HG02870 (cell line): ENCODE data around the gene TMEM175.
"Not testable (repeated sequence)": the region's sequence is repeated elsewhere in the genome, so short reads cannot be mapped to it uniquely, and the experiment has no call there.

Source experiments
- ATAC-seq: cut with Tn5 transposase; IDR thresholded peaks from one replicate; pipeline ENCODE4 v1.9.1; 2021; ENCODE audit warnings: mild to moderate bottlenecking, moderate library complexity; ENCODE audit not compliant: unreplicated experiment

TMEM175 gene

DNA sequence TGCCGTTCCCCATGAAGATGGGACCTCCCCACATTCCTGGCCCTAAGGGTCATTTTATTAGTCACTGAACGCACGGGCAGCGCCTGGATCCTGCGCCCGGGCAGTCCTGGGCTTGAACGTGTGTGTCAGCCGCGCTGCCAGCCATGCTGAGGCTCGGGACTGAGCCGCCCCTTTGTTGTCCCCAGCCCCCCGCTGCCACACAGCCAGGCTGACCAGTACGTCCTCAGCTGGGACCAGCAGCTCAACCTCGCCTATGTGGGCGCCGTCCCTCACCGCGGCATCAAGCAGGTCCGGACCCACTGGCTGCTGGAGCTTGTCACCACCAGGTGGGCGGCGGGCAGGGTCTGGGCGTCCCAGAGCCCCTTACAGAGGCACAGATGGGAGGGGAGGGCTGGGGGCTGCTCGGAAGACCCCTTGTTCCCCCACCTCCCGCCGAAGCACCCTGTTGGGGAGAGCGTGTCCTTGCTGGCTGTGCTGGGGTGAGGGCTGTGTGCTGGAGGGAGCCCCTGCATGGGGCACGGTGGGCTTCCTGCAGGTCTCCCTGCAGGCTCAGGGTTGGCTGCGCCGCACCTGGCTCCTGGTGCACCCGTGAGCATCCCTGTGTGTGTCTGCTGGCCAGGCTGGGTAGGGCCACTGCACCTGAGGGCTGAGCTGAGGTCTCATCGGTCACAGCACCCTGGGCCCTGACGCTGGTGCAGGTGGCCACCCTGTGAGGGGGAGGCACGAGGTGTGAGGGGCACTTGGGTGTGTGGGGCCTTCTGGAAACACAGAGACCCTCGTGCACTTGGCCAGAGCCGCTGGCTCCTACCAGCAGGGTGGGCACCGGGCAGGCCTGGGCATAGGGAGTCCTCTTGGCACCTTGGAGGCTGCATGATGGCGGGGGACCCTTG, 55.6 kb downstream of the TMEM175 start:
- no peak for ATAC-seq

DNA sequence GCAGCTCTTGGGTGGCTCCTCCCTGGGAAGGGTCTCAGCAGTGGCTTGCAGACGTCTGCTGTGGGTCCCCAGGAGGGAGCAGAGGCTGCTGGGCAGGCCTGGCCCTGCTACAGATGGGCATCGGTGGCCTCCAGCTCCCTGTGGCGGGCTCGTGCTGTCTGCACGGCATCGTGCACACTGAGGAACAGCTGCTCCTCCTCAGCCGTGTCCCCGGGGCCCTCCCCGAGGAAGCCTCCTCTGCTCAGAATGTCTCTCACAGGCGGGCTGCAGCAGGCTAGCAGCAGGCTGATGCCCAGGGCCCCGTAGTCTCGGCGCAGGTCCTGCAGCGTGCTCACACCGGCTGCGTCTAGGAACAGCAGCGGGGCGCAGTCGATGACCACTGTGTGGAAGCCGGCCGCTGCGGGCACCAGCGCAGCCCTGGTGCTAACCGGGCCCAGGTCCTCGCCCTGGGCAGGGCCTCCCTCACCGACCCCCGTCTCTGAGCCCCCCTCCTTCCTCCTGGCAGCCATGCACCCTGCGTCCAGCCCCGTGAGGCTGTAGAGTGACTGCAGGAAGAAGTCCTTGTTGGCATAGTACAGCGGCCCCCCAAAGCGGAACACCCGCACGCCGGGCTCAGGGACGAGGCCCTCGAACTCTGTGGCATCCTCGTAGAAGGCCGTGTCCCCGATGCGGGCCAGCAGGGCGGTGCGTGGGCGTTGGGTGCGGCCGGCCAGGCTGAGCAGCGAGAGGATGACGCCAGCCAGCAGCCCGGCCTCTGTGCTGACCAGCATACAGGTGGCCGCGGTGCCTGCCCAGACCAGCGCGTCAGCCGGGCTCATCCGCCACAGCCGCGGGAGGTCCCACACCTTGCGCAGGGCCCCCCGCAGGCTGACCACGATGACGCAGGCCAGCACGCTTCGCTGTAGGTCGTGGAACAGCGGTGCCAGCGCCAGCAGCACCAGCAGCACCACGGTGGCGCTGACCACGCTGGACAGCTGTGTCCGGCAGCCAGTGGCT, 56.8 kb downstream of the TMEM175 start:
- ATAC-seq, result no peak

DNA sequence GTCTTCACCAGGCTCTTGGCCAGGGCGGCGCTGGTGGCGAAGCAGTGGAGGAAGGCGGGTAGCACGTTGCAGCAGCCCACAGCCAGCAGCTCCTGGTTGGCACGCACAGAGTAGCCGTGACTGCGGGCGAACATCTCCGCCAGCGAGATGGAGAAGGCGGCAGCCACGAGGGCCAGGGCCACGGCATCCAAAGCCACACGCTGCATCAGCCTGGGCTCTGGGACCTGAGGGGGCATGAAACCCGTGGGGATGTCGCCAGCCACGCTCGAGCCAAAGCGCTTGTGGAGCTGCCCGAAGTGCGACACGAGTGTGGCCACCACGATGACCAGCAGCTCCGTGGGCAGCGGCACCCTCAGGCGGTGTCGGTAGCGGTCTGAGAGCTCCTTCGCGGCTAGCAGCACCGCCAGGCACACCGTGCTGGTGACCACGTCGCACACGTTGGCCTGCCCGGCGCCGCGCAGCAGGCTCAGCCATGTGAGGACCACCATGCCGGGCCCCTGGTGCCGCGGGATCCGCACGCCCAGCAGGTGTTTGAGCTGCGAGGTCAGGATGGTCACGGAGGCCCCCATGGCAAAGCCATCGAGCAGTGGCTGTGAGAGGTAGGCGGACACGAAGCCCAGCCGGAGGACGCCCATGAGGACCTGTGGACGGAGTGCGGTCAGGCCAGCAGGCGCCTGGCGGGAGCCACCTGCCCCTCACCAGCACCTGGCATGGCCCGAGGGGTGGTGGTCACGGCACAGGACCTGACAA, 57.6 kb downstream of the TMEM175 start:
- no peak for ATAC-seq

DNA sequence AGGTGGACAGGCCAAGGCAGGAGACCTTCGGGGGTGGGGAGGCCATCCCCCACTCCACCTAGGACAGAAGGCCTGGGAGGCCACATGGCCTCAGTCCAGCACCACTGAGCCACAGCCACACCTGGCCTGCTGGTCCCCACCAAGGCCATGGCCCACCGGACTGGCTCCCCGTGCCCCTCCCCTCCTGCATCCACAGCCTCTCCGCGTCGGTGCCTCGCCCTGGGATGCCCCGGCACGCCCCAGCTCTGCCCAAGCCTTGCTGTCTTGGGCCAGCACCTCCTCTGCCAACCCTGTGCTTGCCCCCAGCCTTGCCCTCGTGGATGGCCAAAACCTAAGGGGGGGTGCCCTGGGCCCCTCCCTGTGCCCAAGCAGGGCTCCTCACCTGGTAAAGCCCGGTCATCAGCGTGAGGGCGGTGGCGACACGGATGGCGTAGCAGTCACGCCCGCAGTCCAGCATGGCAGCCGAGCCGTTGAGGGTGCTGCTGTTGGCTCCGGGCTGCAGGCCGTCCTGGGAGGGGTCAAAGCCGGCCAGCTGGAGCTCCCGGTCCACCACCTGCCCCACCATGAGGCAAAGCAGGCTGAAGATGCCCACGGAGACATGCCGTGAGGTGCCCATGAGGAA, 58.6 kb downstream of the TMEM175 start:
- no peak for ATAC-seq

DNA sequence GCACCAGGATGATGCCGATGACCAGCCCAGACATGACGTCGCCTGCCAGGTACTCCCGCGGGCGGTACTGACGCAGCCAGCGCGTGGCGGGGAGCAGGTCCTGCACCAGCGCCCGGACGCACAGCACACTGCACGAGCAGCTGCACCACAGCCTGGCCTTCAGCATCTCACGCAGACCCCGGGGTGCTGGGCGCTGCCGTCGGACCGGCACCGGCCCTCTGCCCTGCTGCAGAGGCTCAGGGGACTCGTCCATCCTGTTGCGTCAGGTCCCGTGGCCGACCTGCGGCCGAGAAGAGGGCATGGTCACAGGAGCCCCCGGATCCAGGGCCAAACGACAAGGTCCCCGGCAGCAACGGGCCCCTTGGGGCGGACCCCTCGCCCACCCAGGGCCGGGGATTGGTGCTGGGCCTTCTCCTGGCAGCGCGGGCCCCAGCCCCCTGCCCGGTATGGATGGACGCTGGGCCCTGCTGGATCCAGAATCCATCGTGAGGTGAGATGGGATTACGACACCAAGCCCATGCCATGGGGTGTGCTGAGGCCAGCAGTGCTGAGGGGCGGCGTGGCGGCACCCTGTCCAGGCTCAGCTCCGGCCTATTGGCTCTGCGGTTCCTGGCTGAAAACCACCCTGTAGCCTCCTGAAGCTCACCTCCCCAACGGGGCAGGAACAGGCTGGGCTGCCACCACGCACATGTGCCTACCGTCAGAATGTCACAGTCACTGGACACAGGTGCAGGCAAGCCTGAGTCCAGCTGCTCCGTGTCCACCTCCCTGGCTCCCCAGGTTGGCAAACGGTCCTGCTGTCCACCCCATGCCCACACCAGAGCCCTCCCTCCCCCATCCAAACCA, 59.4 kb downstream of the TMEM175 start:
- ATAC-seq, result no peak

DNA sequence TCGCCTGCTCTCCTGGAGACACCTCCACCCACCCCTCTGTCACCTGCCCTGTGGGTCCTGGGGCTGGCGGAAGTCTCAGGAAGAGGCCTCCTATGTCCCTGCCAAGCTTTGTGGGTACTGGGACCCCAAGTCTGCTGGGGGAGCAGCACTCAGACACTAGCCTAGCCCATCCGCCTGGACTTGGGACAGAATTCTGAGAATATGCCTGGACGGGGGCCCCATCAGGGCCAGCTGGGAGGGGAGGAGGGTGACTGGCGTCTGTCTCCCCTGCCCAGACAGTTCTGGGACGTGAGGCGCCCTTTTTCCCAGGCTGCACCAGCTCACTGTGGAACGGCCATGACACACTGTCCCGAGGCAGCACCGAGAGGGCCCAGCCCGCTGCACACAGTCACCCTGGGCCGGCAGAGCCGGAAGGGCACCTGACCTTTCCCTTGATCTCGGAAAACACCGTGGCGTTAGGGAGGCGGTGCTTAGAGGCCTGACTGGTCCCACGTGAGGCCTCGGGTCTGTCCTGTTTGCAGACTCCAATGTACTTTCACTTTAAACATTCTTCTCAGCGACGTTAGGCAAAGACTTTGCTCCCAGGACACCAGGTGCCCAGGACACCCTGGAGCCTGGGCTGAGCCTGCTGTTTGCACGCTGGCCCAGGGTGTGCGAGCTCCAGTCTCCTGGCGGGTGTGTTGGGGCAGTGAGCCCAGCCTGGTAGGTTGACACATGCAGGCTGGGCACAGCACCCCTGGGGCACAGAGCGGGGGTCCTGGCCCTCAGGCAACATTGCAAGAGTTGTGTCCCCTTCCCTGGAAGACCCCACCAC, 60.2 kb downstream of the TMEM175 start:
- no peak for ATAC-seq

DNA sequence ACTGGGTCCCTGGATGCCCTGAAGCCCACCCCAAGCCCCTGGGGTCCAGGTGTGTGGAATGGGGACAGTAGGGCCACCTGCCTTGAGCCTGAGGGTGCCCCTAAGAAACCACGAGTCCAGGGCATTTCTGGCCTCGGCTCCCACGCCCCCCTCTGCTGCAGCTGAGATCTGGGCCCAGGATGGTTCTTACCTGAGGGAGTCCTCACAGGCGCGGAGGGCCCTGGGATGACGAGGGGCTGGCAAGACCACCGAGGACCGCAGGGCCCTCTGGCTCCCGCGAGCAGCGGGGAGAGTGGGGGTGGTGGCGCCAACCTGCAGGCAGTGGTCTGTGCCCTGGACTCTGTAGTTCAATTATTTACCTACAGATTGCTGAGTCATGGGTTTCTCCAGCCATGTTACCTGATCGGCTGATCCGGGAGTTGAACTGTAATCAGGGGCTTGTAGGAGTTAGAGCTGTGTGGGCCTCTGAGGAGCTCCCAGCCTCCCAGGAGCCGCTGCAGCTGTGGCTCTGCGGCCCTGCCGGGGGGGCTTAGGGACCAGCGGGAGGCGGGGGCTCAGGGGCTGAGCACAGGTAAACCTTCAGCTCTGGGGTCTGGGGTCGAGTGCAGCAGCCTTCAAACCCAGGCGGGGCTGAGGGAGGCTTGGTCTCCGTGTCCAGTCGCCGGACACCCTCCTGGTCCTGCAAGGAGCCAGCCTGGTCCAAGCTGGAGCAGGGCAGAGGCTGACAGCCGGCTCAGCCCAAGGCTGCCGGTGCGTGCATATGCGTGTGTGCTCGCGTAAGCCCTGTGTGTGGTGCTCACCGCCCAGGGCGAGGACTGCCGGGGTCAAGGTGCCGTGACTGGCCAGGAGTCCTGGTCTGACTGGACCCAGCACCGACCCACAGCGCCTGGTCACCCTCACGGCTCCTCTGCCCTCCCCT, 61.1 kb downstream of the TMEM175 start, which contains the start of gene SLC26A1:
SLC26A1 (minus strand) TSS at position 294 of the 919 bp plus-strand sequence. CDS start 1,701 bp downstream, outside the sequence.
- no peak for ATAC-seq

DNA sequence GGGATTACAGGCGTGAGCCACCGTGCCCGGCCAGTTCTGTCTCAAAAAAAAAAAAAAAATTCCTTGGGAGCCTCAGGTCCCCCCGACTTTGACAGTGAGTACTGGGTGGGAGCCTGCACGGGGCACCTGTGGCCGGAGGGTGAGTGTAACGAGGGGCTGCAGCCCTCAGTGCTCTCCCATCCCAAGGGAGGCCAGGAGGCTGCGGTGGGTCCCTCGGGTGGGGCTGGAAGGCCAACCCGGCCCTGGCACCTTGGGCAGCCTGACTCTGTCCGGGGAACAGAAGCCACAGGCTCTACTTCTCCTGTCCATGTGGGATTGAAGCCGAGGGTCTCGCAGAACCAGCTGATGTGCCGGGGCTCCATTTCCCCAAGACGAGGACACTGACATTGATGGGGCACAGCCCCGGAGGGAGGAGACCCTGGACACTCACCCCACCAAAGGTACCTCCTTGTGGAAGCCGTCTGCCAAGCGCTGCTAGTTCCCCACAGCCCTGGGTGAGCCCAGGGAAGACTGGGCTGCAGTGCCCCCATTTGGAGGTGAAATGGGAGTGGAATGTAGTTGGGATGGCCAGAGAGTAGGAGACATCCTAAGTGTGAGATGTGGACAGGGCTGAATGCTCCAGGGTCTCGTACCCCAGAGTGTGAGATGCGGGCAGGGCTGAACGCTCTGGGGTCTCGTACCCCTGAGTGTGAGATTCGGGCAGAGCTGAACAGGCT, 63.2 kb downstream of the TMEM175 start:
- no peak for ATAC-seq

DNA sequence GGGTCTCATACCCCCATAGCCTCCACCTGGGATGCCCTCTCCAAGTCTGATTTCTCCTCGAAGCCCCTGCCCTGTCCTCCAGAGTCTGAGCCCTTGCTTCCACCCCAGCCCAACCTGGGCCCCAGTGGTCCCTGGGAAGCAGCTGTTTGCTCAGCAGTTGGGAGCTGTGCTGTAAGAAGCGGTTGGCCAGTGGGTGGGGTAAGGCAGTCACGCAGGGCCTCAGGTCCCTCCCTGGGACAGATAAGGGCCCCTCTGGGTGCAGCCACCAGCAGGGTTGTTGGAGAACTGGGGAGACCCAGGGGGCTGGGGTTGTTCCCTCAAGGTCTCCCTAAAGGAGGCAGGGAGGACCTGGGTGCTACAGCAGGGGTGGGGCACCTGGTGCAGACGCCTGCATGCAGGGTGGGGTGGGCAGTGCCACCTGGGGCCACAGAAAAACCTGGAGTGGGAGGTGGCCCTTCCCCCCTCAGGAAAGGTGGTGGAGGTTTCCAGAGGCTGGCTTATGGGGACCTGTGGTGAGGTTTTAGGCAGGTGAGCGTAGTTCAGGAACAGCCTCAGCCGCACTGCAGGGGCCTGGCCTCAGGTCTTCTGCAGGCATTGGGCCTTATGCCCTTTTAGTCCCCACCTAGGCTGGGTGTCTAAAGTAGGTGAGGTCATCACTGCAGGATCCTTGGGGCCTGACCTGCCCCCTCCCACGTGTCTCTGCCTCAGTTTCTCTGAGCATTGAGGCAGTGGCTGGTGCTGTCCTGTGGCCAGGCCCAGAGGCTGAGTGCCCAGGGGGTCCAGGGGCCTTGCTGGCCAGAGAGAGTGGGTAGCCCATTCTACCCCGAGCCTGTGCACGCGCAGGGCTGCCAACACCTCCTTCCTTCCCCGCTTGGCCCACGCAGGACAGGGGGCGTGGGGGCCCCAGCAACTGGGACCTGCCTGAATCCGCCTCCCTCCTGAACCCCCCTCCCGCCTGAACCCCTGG, 64.1 kb downstream of the TMEM175 start:
- no peak for ATAC-seq

DNA sequence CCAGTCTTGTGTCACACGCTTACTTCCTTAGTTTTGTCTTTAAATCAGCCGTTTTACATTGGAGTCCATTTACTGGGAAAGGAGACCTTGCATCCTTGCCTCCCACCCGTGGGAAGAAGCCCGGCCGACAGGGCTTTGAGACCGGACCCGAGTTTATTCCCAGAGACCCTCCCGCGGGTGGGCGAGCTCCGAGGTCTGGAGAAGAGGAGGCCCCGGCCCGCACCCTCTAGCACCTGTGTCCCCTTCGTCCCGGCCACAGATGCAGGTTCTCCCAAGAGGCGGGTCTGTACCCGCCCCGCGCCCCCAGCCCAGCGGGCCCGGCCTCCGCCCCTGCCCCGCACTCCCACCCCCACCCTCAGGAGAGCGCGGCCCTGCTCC, 64.7 kb downstream of the TMEM175 start:
- no peak for ATAC-seq

DNA sequence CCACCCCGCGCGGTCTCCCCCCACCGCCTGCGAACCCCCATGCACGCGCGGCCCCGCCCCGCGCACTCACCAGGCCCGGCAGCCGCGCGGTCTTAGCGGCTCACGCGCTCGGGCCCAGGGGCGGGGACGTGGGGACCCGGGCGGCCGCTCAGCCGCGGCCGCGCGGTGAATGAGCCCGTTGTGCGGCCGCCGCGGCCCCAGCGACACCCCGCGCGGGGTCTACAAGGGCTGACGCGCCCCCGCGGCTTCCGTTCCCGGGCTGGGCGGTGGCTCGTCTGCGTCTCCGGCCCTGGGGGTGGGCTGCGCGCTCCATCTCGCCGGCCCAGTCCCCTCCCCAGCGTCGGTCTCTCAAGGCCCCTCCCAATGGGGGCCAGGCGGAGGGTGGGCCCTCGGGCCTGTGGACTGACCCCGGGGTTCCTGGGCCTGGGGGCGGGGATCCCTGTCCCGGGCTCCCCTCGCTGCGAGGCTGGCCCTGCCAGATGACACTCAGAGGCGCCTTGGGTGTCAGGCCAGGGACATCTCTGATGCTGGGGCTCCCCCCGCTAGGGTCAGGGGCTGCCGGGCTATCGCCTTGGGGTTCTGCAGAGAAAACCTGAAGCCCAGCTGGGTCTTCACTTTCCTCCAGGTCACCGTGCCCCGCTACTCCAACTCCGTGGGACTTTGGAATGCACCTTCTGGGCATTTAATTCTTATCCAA, 65.3 kb downstream of the TMEM175 start:
- no peak for ATAC-seq

DNA sequence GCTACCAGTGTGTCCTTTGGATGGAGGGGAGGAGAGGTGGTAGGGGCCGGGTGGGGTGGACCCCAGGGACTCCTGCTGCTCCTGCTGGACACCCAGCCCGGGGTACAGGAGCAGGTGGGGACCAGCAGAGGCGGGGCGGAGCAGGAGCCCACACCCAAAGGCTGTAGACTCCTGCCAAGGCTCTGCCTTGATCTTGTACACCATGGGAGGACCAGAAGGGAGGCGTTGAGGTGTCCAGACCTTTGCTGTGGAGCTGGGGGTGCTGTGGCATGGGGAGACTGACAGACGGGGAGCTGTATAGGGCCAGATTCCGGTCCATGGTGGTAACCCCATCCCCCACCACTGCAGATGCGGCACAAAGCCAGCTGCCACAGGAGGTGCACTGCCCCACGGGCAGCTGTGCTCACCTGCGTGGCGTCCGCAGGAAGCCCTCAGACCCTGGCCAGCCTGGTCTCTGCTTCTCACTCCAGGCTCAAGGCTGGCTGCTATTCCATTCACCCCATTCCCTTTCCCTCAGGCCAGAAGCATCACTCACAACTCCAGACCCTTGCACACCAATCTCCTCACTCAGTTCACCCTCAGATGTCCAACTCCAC, 65.9 kb downstream of the TMEM175 start:
- ATAC-seq, result no peak

DNA sequence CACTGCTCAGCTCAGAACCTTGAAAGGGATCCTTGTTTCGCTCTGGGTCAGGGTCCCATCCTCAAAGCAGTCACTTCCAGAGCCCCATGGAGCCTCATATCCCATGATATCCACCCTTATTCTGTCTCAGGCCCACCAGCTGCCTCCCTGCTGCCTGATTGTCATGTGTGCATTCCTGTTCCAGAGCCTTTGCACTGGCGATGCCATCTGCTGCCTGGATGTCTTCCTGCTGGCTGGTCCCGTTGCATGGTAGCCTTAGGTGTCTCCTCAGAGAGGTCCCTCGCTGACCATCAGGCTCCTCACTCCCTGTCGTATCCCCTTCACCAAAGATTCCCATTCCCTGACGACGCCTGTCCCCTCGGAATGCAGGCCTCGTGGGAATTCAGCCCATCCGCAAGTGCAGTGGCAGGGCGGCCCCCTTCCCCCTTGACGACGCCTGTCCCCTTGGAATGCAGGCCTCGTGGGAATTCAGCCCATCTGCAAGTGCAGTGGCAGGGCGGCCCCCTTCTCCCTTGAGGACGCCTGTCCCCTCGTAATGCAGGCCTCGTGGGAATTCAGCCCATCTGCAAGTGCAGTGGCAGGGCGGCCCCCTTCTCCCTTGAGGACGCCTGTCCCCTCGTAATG, 67.1 kb downstream of the TMEM175 start:
- ATAC-seq, result not testable (repeated sequence)

DNA sequence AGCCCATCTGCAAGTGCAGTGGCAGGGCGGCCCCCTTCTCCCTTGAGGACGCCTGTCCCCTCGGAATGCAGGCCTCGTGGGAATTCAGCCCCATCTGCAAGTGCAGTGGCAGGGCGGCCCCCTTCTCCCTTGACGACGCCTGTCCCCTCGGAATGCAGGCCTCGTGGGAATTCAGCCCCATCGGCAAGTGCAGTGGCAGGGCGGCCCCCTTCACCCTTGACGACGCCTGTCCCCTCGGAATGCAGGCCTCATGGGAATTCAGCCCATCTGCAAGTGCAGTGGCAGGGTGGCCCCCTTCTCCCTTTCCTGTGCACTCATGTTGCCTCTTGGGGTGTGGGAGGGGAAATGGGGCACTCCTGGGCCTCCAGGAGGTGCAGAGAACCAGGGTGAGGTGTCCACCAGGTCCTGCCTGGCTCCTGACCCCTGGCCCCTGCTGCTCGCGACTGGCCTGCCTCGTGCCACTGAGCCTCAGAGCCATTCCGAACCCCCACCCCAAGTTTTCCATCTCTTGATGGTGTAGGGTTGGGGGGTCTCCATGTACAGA, 67.7 kb downstream of the TMEM175 start:
- no peak for ATAC-seq
